BJ (cell line): ENCODE data around the gene SLC6A12. TPM values are rescaled to one million over a fixed set of nuclear protein-coding genes. Genes with fewer than 3 reads are reported as not detected.

Source experiments
- CTCF ChIA-PET: fragments of 350-600 bp; formaldehyde crosslinking; extraction: SDS; loops from one replicate; lab custom pipeline; 2021; ENCODE audit warnings: antibody characterized with exemption, inconsistent platforms; lab: Yijun Ruan, JAX
- POLR2A ChIA-PET: fragments of 300-600 bp; sonication (Branson Sonifier 250); formaldehyde crosslinking; extraction: SDS; loops from one replicate; lab custom pipeline; 2021; ENCODE audit warnings: antibody characterized with exemption; lab: Charles Lee
- DNase-seq: peaks from one replicate; pipeline ENCODE4 v3.0.0-alpha.2; 2011; ENCODE audit warnings: low read depth
- H3K27me3 ChIP-seq: 2 replicates; pipeline ENCODE4 v1.6.0; 2011; ENCODE audit warnings: low read length; ENCODE audit not compliant: control insufficient read depth, insufficient read depth
- H3K36me3 ChIP-seq: 2 replicates; pipeline ENCODE4 v1.5.1; 2011; ENCODE audit warnings: low read length; ENCODE audit not compliant: control insufficient read depth, insufficient read depth
- H3K4me3 ChIP-seq: 2 replicates; pipeline ENCODE4 v1.5.1; 2011; ENCODE audit warnings: low read depth, mild to moderate bottlenecking, control low read depth, low read length
- CTCF ChIP-seq: IDR thresholded peaks from 2 replicates; pipeline ENCODE4 v1.5.1; 2011; ENCODE audit warnings: low read depth, mild to moderate bottlenecking, control low read depth, inconsistent platforms, low read length, moderate library complexity; ENCODE audit not compliant: insufficient read depth
- polyA plus RNA-seq: library from polyadenylated mRNA; depleted of rRNA; stranded (reverse); fragments of >200 nt; gene quantifications from 2 replicates; pipeline ENCODE4 v1.2.3, GENCODE V29; 2011

The SLC6A12 gene
- polyA plus RNA-seq, 1 experiment = not detected

DNA sequence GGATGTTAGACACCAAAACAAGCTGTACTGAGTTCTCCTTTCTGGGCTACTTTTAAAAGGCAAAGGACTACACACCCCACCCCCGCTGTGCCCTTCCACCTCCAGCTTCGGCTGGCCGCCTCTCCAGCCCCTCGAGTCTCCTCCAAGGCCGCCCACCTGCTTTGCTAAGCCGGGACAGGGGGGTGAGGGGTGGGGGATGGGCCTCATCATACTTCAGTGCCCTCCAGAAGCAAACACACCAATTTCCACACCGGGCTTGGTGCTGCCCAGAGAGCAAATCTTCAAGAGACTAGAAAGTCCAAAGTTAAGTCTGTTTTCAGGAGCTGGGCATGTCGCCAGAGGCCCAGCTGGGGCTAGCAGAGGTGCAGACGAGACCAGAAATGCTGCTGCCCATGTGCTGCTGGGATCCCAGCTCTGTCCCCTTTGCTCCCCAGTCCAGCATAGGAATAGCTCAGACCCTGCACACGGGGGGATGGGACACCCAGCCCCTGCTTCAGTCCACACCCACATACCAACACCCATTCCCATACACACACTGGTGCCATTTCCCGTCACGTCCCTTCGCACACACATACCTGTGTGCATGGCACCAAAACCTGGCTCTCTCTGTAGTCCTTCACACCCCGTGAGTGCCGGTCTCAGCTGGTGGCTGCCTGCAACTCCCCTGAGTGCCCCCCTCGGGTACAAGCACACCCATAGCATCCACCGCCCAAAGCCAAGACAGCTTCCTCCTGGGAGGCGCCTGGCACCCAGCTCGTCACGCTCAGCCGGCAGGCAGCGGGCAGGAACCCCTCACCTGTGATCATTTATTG, 1.0 kb downstream of the SLC6A12 start:
- POLR2A ChIA-PET = interaction anchor here (0.6 kb wide), 1 partner anchor 1350 kb away, joined by 6 read pairs; no protein-coding TSS in a partner anchor
- H3K27me3 ChIP-seq = peaks cover 18% of the 10 kb centered on the region
- CTCF ChIA-PET = interaction anchor here (1.1 kb wide), 1 partner anchor 17 kb away, joined by 3 read pairs; no protein-coding TSS in a partner anchor

GRCh38 chr12:212415-212714, 1.6 kb downstream of the SLC6A12 start:
- CTCF ChIA-PET = interaction anchor here (1.1 to 1.4 kb wide), 2 partner anchors 14 to 23 kb away, joined by 3 to 5 read pairs; no protein-coding TSS in a partner anchor
- POLR2A ChIA-PET = no interaction called here
- Histone ChIP-seq H3K4me3 (no peak overlapping the region), H3K36me3 (no peaks in the 10 kb centered on the region), H3K27me3 (peaks cover 18% of the 10 kb centered on the region)
- DNase-seq = no peak
- TF ChIP-seq CTCF = no peak

More for the DNA sequence above, 1.0 kb downstream of the SLC6A12 start:
- no peak overlapping the region for H3K4me3 ChIP-seq
- DNase-seq = no peak
- H3K36me3 ChIP-seq = no peaks in the 10 kb centered on the region
- TF ChIP-seq CTCF = no peak

DNA sequence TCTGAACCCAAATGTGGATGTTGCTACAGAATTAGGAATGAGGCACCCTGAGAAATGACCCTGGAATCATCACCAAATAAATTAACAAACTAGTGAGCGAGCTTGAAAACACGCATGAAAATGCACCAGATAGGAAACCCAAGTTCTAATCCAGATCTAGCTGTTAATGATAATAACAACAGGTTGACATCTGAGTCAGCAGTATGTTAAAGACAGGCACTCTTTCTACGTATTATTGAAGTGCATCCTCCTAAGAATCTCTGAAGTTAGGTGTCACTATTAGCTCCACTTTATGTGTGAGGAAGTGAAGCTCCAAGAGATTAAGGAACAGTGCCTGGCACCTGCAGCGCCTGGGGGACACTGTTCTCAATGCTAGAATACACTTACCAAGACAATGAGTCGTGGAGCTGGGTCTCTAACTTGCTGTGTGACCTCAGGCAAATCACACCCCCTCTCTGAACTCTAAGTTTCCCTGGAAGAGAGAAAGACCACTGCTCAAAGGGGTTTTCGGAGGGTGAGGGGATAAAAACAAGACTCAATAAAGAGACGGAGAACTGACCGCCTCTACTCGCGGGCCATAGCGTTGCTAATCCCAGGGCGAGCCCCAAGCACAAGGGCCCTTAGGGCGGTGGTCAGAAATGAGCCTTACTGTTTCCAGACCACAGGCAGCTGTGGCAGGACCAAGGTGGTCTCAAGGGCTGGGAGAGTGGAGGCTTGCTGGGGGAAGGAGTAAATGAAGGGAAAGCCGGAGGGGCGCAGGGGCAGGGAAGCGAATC, 2.1 kb downstream of the SLC6A12 start:
- no peak for TF ChIP-seq CTCF
- POLR2A ChIA-PET = no interaction called here
- Histone ChIP-seq H3K27me3 (peaks cover 19% of the 10 kb centered on the region), H3K36me3 (no peaks in the 10 kb centered on the region), H3K4me3 (no peak overlapping the region)
- CTCF ChIA-PET = interaction anchor here (1.1 to 1.4 kb wide), 2 partner anchors 14 to 23 kb away, joined by 3 to 5 read pairs; no protein-coding TSS in a partner anchor
- DNase-seq = no peak

DNA sequence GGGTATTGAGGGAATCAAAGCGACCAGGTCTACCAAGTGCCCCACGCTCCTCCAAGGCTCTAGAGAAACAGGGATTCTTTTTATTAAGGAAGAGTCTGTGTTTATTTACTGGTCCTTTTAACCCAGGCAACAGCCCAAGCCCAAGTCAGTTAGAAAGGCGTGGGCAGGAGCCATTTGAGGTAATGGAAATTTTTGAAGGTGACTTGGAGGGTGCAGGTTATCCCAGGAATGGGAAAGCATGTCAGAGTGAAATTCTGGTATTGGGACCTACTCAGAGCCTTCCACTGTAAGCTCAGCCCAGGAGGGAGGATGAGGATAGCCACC, 2.9 kb downstream of the SLC6A12 start:
- Histone ChIP-seq H3K4me3 (no peak overlapping the region), H3K27me3 (peaks cover 20% of the 10 kb centered on the region), H3K36me3 (no peaks in the 10 kb centered on the region)
- DNase-seq = no peak
- CTCF ChIA-PET = interaction anchor here (1.1 to 1.4 kb wide), 2 partner anchors 13 to 22 kb away, joined by 3 to 5 read pairs; no protein-coding TSS in a partner anchor
- TF ChIP-seq CTCF = no peak
- POLR2A ChIA-PET = no interaction called here
